ENCODE data around the gene BIRC6.

DNA sequence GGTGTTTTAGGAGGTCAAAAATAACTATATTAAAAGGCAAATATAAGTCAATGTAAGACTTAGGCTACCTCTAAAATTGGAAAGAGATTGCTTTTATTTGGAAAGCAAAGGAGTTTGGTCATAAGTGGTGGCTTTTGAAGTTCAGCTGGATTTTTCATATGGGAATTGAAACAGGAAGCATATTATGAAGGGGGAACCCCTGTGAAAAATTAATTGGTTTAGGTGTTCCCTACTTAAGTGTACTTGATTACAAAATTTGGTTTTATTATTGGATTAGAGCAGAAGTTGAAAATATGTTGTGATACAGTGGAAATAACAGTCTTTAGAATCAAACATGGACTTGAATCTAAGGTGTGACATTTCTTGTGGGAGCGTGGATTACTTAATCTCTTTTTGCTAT, 149.6 kb downstream of the BIRC6 start:
- no peak for TF ChIP-seq CTCF (IDR thresholded peaks at IDR 0.05)
- no peak for TF ChIP-seq POLR2A (IDR thresholded peaks at IDR 0.05)

Data from uterus (tissue), 2 donors.